GM21447 (cell line): ENCODE data around the gene SNAI3.

Experiments used
- ATAC-seq: cut with Tn5 transposase; IDR thresholded peaks from one replicate; pipeline ENCODE4 v1.9.1; 2021; ENCODE audit not compliant: unreplicated experiment

Gene SNAI3

DNA sequence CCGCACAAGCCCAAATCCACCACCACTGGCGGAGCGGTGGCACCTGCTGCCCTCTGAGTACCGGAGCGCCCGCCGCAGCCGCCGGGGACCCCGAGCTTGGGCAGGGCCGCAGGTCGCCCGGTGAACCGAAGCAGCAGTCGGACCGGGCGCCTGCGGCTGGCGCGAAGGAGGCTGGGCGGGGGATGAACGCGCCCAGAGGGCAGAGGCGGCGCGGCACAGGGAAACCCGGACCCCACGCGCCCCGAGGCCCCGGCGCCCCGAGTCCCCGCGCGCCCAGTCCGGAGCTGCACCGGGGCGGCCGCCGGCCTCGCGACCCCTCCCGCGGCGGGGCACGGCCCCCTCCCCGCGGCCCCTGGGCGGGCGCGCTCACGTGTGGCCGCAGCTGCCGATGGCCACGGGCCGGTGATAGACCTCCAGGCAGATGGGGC lies 19.5 kb upstream of the SNAI3 start:
- peak; percentile 3 for ATAC-seq

- ATAC-seq, result no peak
Observed at GRCh38 chr16:88705076-88705684, 18.9 kb upstream of the SNAI3 start.

GRCh38 chr16:88703486-88704309 lies 17.4 kb upstream of the SNAI3 start:
- ATAC-seq, result no peak

- no peak for ATAC-seq
Observed at GRCh38 chr16:88702371-88703210, 16.3 kb upstream of the SNAI3 start.

- ATAC-seq, result no peak
Observed at GRCh38 chr16:88701581-88702370, 15.5 kb upstream of the SNAI3 start.

GRCh38 chr16:88700636-88701482 lies 14.6 kb upstream of the SNAI3 start:
- peak; percentile 66 for ATAC-seq

- ATAC-seq, result no peak
Observed at GRCh38 chr16:88700322-88700635, 14.0 kb upstream of the SNAI3 start.

DNA sequence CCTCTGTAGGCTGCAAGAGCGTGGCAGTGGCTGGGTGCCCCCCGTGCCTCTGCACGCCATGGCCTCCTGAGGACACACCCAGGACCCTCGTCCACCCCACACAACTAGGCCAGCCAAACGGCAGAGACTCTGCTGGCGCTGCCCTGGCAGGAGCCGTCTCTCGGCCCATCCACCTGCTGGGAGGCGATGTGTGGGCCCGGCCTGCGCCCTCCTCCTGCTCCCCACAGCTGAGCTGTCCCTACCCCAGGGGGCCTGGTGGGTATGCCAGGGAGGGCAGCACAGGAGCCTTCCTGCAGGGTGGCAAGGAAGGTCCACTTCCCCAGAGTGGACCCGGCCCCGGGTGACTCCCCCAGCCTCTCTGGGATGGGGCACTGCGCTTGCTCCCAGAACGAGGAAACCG lies 12.9 kb upstream of the SNAI3 start:
- no peak for ATAC-seq

DNA sequence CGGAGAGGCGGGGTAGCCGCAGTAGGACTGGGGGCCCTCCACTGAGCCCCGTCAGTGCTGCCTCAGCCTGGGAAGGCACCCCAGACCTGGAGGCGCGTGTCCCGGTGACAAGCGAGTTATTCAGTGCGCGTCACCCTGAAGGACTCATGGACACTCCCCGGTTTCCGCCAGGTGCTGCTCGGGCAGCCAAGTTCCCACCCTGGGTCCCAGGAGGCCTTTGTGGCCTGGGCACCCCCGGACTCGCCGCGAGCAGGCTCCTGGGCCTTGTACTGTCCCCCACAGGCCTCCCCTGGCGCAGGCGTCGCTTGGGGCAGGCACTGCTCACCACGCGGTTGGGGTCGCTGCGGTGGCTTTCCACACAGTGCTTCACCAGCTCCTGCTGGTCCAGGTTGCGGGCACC lies 12.3 kb upstream of the SNAI3 start:
- no peak for ATAC-seq

- ATAC-seq, result no peak
Observed at GRCh38 chr16:88697831-88698615, 11.7 kb upstream of the SNAI3 start.

GRCh38 chr16:88697116-88697830 lies 11.0 kb upstream of the SNAI3 start:
- ATAC-seq, result no peak

GRCh38 chr16:88696441-88696840 lies 10.1 kb upstream of the SNAI3 start:
- ATAC-seq, result no peak

DNA sequence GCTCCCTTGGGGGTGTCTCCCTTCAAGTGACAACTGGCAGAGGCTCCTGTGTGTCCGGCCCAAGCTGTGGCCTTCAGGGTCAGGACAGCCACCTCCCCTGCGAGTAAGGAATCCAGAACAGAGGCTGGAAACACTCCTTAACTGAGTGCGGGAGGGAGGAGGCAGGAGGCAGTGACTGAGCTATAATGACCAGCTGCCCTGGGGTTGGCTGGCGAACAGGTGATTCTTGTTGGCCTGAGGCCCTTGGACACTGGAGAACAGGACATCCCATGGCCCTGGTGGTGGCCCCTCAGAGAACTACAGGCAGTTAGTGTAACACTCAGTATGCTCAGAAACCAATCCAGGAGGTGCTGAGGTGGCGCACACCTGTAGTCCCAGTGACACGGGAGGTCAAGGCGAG lies 9.4 kb upstream of the SNAI3 start:
- no peak for ATAC-seq

GRCh38 chr16:88695218-88695617 lies 8.9 kb upstream of the SNAI3 start:
- ATAC-seq, result no peak

DNA sequence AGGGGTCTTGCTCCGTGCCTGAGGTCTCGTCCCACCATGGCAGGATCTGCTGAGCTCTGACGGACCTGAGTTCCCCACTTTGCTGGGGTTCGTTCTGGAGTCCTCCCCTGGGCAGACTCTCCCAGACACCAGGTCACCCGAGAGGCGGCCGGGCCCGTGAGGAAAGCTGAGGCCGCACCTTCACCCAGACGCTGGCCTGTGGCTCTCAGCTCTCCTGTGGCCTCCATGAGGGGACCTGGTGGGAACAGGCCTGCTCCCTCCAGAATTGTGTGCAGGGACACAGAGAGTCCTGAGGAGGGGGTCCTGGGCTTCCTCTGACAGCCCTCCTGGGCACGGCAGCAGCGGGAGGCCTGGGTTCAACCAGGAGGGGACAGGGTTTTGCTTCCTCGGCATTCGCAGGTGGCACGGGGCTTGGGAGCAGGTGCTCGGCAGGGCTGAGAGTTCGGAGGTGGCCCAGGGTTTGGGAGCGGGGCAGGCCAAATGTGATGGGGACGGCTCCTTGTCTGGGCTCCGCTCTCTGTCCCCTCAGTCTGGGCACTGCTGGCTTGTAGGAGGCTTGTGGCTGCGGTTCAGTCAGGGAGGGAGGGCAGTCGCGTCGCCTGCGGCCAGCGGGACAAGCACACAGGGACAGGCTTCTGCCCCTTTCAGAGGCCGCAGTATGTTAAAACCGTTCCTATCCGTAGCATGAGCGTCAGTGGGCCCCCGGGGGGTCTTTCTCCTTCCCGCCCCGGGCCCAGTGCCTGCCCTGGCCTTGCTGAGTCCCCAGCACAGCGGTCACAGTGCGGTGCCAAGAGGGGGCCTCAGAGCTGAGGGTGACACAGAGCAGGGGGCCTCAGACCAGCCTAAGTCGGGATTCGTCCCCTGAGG lies 8.1 kb upstream of the SNAI3 start:
- no peak for ATAC-seq

- ATAC-seq, result no peak
Observed at GRCh38 chr16:88693420-88694177, 7.3 kb upstream of the SNAI3 start.

GRCh38 chr16:88692861-88693260 lies 6.6 kb upstream of the SNAI3 start:
- ATAC-seq, result no peak
